Heart left ventricle (tissue), 16 donors: ENCODE data around the gene DDX27. TPM values are rescaled to one million over a fixed set of nuclear protein-coding genes. Genes with fewer than 3 reads are reported as not detected.

ENCODE experiments used
- ATAC-seq, 4 donors: fragments of 200-7000 bp; cut with Tn5 transposase; one replicate each; pipeline ENCODE4 v1.9.1; 2020 to 2022; ENCODE audit warnings: moderate library complexity in 4 of 4, mild to moderate bottlenecking in 3 of 4, moderate number of reproducible peaks in 1 of 4
- DNase-seq, 5 donors: peaks; one replicate each; pipeline ENCODE4 v3.0.0-alpha.2; 2020
- H3K27ac ChIP-seq, 12 donors: fragments of 200-600 bp; sonication (generic) in 4 of 12; one replicate each; pipeline versions ENCODE4 v1.5.0 to v1.8.0; 2016 to 2022; ENCODE audit warnings: mild to moderate bottlenecking in 2 of 12
- H3K27me3 ChIP-seq, 9 donors: fragments of 200-600 bp; sonication (generic) in 2 of 9; one replicate each; pipeline versions ENCODE4 v1.5.1 to v1.8.0; 2016 to 2022; ENCODE audit warnings: mild to moderate bottlenecking in 3 of 9
- H3K36me3 ChIP-seq, 9 donors: fragments of 200-600 bp; sonication (generic) in 2 of 9; one replicate each; pipeline versions ENCODE4 v1.5.0 to v1.8.0; 2018 to 2022; ENCODE audit warnings: mild to moderate bottlenecking in 2 of 9
- H3K4me1 ChIP-seq, 12 donors: fragments of 200-600 bp; sonication (generic) in 4 of 12; one replicate each; pipeline versions ENCODE4 v1.5.0 to v1.8.0; 2016 to 2022; ENCODE audit warnings: mild to moderate bottlenecking in 3 of 12
- H3K4me3 ChIP-seq, 12 donors: fragments of 200-600 bp; sonication (generic) in 4 of 12; one replicate each; pipeline versions ENCODE4 v1.5.0 to v1.8.0; 2017 to 2022; ENCODE audit warnings: mild to moderate bottlenecking in 9 of 12, moderate library complexity in 4 of 12
- H3K9me3 ChIP-seq, 12 donors: fragments of 200-600 bp; sonication (generic) in 4 of 12; one replicate each; pipeline versions ENCODE4 v1.5.0 to v1.8.0; 2016 to 2022; ENCODE audit warnings: mild to moderate bottlenecking in 1 of 12
- POLR2A ChIP-seq, 2 donors: fragments of 450-650 bp; IDR thresholded peaks; one replicate each; pipeline ENCODE4 v1.6.1; 2017; ENCODE audit warnings: antibody characterized with exemption in 2 of 2, mild to moderate bottlenecking in 2 of 2, moderate library complexity in 2 of 2
- WGBS, 4 donors: extraction: QIAGEN DNeasy Blood & Tissue Kit in 2 of 4; methylation state at CpG; one replicate each; pipeline versions ENCODE4 v1.1.5 to v1.1.7; 2013 to 2018; 5-methylcytosine and 5-hydroxymethylcytosine counted together
- intact Hi-C, 10 donors: fragments of 100-400 bp; cut with DNase I; formaldehyde crosslinking; loops; one replicate each; pipeline versions ENCODE4 v1.11.1 to v1.14.2; 2022
- polyA plus RNA-seq, 2 donors: library from polyadenylated mRNA; stranded (reverse); fragments of 200-250 nt; gene quantifications; one replicate each; pipeline ENCODE4 v1.2.3, GENCODE V29; 2013
- total RNA-seq, 9 donors: library from RNA; depleted of rRNA in 2 of 9; stranded (reverse); fragments of >200 nt in 2 of 9; fragmentation: NEBNext Ultra II Directional in 3 of 9; extraction: Animal tissue kit (Norgen Biotek cat#: 25700) in 3 of 9; gene quantifications; one replicate each; pipeline versions ENCODE4 v1.1.0 to v1.2.4, GENCODE V29; 2016 to 2023
- TF ChIP-seq, protein P1 (sequence below), 12 donors: fragments of 200-600 bp; sonication (generic) in 4 of 12; IDR thresholded peaks; one replicate each; pipeline versions ENCODE4 v1.5.0 to v1.8.0; 2018 to 2022; ENCODE audit warnings: antibody characterized with exemption in 12 of 12, mild to moderate bottlenecking in 5 of 12
- donor health status: ischemic (EF 13 %, LVEDD 7.1; RV severe dilation, severe dysfunction).
- donor health status: healthy with polysubstance abuse.
- donor health status: DM: no; HTN: yes; CAD: no.
- donor health status: DM: no; HTN: no; CAD: no.
- donor health status: ischemic (EF 25% LVEDD 6.9; RV normal size, moderate dysfunction).
- donor health status: ischemic (EF 25% LVEDD 5.7; RV mildly dilated, moderate dysfunction).
- donor health status: healthy.
- donor health status: DM: yes; HTN: yes; CAD: no.
- donor health status: ischemic (EF 35%, LVEDD 5.7; RV mildly dilated, moderate dysfunction).
- donor health status: nonischemic (EF 11% LVEDD 7.7; RV severe dilation, severe dysfunction).
- donor health status: DM: yes; HTN: yes; CAD: no.
- donor health status: PGD.
- donor health status: ischemic (EF 29% LVEDD 5.4; RV normal size, mild dysfunction).
- donor health status: nonischemic (EF 23%, LVEDD 6.1; RV moderate dilation, normal function).

The DDX27 gene
- total and polyA plus RNA-seq, 11 donors, result 12.0 to 34.2 (median 13.9) TPM

DNA sequence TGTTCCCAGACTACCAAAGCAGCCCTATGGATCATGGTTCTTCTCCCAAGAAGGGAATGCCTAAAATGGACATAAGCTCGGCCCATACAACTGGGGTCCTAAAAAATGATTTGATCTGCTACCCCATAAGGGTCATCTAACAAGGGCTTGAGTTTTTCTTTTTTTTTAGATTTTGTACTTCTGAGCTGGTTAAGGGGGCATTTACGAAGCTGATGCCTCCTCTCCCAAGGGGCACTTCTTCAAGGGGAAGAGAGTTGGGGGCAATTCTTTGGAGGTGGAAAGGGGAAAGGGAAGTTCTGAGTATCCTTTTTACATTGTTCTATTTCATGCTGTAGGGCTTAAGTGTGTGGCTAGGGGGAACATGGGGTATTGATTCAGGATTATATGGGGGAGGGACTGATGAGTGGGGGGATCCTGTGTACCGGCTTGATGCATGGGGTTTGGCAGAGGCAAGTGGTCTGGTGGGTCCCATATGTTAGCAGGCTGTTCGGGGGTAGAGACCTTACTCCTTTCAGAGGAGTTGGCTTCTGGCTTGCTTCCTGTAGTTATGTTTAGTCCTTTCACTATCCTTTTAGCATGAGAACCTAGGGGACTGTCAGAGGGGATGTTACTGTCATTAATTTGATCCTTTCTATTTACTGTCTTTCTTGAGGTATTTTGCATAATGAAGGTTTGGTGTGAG is 66.7 kb downstream of the DDX27 start:
- Histone ChIP-seq H3K4me1 (peaks cover 0 to 46% (median 11%) of the 10 kb centered on the region in 12 donors), H3K4me3 (no peak overlapping the region), H3K36me3 (peaks cover 20 to 100% (median 100%) of the 10 kb centered on the region in 9 donors), H3K27me3 (no peaks in the 10 kb centered on the region), H3K9me3 (peaks cover 0 to 68% (median 36%) of the 10 kb centered on the region in 12 donors), H3K27ac (no peak overlapping the region)
- ATAC-seq (no peak), DNase-seq (no peak)
- TF ChIP-seq, protein P1, sequence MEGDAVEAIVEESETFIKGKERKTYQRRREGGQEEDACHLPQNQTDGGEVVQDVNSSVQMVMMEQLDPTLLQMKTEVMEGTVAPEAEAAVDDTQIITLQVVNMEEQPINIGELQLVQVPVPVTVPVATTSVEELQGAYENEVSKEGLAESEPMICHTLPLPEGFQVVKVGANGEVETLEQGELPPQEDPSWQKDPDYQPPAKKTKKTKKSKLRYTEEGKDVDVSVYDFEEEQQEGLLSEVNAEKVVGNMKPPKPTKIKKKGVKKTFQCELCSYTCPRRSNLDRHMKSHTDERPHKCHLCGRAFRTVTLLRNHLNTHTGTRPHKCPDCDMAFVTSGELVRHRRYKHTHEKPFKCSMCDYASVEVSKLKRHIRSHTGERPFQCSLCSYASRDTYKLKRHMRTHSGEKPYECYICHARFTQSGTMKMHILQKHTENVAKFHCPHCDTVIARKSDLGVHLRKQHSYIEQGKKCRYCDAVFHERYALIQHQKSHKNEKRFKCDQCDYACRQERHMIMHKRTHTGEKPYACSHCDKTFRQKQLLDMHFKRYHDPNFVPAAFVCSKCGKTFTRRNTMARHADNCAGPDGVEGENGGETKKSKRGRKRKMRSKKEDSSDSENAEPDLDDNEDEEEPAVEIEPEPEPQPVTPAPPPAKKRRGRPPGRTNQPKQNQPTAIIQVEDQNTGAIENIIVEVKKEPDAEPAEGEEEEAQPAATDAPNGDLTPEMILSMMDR (IDR thresholded peaks at IDR 0.05), result no peak
- TF ChIP-seq POLR2A (IDR thresholded peaks at IDR 0.05), result no peak
- WGBS, 4 donors, result 94 to 96% (median 95%) methylated on average over 4 of the region's 4 CpGs
- intact Hi-C loops, result no loop called here

DNA sequence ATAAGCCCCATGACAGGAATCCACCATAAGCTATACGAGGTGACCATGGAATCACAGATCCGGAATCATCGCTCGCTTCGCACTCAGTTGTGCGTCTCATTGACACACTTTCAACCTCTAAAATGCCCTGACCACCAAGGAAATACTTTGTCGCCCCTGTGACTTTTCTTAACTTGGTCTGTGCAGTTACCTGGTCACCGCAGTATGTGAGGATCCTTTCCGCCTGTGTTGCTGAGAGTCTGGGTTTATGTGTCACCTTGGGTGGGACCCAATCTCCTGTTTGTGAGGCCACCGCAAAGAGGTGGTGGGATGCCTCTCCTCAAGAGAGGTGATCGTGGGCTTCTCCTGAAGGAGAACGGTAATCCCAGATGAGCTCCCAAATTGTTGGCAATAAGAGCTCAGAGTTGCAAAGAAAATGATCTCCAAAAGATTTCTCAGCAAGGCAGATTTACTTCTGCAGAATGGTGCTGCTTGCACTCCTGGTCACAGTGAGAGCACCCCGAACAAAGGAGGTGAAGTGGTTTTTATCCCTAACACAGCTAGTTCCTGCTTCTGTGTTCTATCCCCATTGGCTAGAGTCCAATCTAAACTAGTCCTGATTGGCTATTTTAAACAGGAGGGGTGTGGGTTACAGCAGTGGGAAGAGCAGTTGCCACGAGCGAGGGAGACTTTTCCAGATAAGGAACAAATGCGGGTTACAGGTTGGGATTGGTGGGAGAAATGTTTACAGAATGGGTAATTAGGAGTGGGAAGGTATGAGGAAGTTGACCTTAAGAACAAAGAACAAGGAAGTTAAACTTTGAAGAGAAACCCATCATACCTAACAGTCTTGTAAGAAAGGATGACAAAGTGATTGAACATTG is 67.7 kb downstream of the DDX27 start:
- DNase-seq, result no peak

DNA sequence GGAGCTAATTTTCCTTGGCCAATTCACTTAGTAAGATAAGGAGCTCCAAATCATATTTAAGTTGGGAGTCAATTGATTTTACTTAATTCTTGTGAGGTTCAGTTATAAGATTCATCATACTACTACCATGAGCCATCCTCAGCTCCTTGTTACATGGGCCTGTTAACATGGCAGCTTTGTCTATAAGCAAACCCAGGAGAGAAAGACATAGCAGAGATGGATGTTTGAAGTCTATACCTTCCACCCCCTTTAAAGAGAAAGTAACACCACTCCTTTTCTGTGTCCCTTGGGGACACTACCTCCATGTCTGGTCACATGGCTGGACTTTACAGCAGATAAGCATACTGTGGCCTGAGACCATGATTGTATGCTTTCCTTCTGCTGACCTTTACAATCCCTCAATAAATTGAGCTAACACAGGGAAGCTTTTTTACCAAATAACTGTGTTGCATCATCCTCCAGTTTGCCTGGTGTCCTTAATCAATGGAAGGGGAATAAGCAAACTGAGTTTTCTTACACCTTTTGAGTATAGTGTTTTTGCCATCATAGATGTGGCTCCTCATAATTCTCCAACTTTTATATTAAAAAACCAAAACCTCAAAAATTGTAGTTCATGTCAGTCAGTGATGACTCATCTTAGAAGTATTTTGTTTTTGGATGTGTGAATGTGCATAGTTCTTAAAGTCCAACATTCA is 68.5 kb downstream of the DDX27 start:
- H3K27ac ChIP-seq, result no peak overlapping the region
- intact Hi-C loops, result no loop called here
- no peak for ATAC-seq

More for the DNA sequence above, 67.7 kb downstream of the DDX27 start:
- peaks cover 0 to 59% (median 29%) of the 10 kb centered on the region in 12 donors for H3K9me3 ChIP-seq
- no peaks in the 10 kb centered on the region for H3K27me3 ChIP-seq
- intact Hi-C loops, result no loop called here
- peaks cover 18 to 100% (median 98%) of the 10 kb centered on the region in 9 donors for H3K36me3 ChIP-seq
- WGBS, 4 donors, result 96 to 97% (median 96%) methylated on average over 16 of the region's 16 CpGs
- H3K27ac ChIP-seq, result no peak overlapping the region
- TF ChIP-seq POLR2A (IDR thresholded peaks at IDR 0.05), result no peak
- TF ChIP-seq, protein P1 (IDR thresholded peaks at IDR 0.05), result no peak
- no peak for ATAC-seq
- H3K4me3 ChIP-seq, result no peak overlapping the region
- peaks cover 0 to 36% (median 6%) of the 10 kb centered on the region in 12 donors for H3K4me1 ChIP-seq

More for the DNA sequence above, 68.5 kb downstream of the DDX27 start:
- H3K9me3 ChIP-seq, result peaks cover 0 to 53% (median 27%) of the 10 kb centered on the region in 12 donors
- no peak for DNase-seq
- peaks cover 0 to 29% (median 4%) of the 10 kb centered on the region in 12 donors for H3K4me1 ChIP-seq
- TF ChIP-seq, protein P1 (IDR thresholded peaks at IDR 0.05), result no peak
- no peak for TF ChIP-seq POLR2A (IDR thresholded peaks at IDR 0.05)
- H3K36me3 ChIP-seq, result peaks cover 15 to 99% (median 93%) of the 10 kb centered on the region in 9 donors
- no peak overlapping the region for H3K4me3 ChIP-seq
- no peaks in the 10 kb centered on the region for H3K27me3 ChIP-seq
